ENCODE data around the gene INSR.

Gene INSR

GRCh38 chr19:7295912-7296536 is 1.8 kb upstream of the INSR start:
- no peak for DNase-seq (ENCODE audit: low read depth)

DNA sequence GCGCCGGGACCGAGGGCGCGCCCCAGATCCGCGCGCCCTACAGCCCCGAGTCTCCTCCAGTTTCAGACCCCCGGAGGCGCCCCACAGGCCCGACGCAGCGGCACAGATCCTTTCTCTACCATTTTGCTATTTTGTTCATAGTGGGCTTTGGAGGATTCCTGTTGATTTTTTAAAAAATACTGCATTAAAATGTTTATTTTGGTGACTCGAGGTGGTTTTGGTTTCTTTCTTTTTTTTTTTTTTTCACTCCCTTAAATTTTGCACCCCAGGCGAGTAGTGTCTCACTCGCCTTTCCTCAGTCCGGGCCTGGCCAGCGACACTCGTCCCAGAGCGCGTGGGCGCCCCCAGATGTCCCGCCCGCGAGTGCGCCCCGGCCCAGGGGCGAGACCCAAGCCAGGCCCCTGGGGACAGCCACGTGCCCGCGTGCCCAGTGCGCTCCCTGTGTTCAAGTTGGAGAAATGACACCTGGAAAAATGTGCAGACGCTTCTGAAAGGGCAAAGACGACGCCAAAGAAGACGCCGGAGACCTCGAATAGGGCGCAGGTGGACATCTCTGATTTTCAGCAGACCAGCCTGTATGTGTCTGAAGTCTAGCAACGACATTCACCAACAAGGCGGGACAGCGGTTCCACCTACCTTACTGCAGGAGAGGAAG is 471 bp upstream of the INSR start:
- no peak for DNase-seq (ENCODE audit: low read depth)

DNA sequence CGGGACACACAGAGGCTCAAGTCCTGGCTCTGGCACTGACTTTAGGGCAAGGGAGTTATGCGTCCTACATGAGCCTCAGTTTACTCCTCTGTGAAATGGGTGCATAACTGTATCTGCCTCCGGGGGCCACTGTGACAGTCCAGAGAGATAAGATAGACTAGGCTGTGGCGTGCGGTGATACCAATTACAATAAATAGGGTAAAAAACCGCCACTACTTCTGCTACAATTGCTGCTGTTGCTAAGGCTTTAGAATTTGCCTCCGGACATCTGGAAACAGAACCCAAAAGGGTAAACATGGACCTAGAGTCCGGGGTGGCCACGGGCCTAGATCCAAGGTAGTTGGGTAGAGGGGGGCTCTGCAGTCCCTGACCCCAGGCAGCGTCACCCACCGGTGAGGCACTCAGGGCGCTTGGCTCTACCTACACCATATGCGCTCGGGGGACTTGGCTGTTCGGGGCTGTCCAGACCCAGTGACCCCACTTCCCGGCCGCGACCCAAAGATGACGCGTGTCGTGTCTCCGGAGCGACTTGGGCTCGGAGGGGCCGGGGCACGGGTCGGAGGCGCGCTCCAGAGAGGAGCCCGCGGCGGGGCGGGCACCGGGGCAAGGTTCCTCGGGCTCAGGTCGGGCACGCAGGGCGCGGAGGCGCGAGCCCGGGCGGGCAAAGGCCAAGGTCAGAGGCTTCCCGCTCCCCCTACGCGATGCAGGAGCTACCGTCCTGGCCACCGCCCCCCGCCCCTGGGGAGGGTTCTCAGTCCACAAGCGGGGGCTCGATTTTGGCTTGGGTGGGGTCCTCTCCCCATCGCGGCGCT is 1.1 kb downstream of the INSR start:
- no peak for DNase-seq (ENCODE audit: low read depth)

DNA sequence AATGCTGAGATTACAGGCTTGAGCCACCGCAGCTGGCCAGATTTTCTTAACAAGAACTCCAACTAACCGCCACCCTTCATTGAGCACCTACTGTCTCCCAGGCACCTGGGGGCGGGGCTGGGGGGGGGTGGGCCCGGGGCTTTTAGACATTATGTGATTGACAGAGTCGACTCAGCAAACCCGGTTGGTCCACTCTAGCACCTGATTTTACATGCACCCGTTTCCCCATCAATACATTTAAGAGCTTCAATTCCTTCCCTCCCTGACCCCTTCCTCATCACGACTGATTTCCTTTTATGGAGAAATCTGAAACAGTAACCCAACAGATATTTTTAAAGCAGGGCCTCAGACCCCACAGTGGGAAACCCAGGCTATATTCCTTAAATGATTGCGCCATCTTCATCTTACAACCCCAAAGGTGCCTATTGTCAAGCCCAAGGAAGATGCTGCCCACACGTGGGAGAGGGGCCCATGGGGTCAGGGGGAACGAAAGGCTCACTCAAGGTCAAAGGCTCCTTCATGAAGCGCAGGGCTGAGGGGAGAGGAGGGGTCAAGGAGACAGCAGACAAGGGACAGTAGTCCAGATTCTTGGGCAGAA is 1.8 kb downstream of the INSR start:
- DNase-seq (ENCODE audit: low read depth), result no peak

DNA sequence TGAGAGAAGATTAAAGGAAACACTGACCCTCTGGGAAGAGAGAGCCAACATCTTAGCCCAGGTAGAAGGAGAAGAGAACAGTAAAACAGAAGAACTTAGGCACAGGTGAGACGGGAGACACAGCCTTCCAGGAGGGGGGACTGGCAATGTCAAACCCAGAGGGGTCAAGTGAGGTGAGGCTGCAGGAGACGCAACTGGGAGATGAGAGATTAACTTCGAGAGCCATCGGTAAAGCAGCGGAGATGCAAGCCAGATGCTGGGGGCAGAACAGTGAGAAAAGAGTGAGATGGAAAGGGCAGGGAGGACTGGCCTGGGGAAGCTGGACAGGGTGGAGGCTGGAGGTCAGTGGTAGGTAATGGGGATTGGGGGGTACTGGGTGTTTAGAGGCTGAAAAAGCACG is 5.2 kb downstream of the INSR start:
- DNase-seq (ENCODE audit: low read depth), result no peak

DNA sequence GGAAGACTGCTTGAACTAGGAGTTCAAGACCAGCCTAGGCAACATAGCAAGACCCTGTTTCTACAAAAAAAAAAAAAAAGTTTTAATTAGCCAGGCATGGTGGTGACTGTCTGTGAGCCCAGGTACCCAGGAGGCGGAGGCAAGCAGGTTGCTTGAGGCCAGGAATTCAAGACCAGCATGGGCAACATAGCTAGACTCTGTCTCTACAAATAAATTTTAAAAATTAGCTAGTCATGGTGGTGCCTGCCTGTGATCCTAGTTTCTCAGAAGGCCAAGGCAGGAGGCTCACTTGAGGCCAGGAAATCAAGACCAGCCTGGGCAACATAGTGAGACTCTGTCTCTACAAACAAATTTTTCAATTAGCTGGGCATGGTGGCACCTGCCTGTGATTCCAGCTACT is 6.1 kb downstream of the INSR start:
- DNase-seq (ENCODE audit: low read depth), result no peak

DNA sequence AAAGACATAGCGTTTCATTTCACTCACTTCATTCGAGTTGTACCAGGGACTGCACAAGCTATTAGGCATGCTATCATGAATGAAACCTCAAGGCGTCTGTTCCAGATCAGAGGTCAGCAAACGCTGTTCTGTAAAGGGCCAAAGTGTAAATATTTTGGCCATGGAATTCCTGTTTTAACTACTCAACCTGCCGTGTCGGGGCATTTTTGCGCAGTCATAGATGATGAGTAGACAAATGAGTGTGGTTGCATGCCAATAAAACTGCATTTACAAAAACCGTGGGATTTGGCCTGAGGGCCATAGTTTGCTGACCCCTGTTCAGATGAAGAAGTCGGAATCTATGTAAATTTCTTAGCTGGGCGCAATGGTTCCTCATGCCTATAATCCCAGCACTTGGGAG is 6.5 kb downstream of the INSR start:
- DNase-seq (ENCODE audit: low read depth), result no peak

- no peak for DNase-seq (ENCODE audit: low read depth)
These were observed 13.1 kb downstream of the INSR start for GRCh38 chr19:7280940-7281666.

DNA sequence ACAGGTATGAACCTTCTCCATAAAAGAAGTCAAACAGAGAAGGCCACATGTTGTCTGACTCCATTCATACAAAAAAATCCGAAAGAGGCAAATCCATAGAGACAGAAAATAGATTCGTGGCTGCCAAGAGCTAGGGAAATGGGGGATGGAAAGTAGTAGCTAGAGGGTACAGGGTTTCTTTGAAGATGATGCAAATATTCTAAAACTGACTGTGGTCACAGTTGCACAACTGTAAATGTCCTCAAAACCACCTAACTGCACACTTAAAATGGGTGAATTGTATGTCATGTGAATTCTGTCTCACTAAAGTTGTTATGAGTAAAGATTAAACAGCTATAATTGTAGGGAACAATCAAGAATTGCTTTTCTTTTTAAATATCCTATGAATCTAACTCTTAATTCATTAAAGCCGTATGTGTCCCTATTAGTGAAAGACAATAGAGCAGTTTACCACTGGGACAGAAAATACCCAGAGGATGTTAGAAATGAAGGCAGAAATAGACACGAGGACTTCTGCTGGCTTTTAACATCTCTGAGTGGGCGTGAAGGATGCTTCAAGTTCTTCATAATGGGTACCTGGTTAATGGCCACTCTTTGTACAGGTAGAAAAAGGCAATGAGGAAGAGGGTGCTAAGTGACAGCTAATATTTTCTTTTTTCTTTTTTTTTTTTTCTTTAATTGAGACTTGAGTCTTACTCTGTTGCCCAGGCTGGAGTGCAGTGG is 21.2 kb downstream of the INSR start:
- DNase-seq (ENCODE audit: low read depth), result no peak

DNA sequence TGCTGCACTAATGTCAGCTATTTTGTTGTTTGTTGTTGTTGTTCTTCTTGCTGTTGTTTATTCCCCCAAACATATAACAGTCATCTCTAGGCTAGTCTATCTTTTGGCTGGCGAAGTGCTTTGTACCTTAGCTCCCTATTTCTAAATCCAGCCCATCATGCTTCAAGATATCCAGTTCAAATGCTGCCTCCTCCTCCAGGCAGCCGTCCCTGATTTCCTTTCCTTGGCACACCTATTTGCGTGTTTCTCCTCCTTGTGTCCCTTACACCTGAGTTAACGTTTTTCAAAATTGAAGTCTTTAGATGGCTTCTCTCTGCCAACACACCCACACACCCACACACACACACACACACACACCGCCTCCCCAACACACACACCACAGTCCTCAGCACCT is 25.5 kb downstream of the INSR start:
- no peak for DNase-seq (ENCODE audit: low read depth)

GRCh38 chr19:7267792-7268704 is 26.2 kb downstream of the INSR start:
- DNase-seq (ENCODE audit: low read depth), result no peak

DNA sequence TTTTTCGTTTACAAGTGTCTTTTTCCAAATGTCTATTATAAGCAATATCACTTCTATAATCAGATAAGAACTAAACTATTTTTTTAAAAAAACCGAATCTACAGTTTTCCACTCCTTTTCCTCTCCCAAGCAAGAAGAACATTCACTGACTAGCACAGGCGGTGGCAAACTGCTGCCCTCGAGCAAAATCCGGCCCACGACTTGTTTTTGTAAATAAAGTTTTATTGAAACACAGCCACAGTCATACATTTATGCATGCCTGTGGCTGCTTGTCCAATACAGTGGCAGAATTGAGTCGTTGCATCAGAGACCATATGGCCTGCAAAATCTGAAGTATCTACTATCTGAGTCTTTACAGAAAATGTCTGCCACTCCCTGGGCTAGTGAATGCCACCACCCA is 27.4 kb downstream of the INSR start:
- no peak for DNase-seq (ENCODE audit: low read depth)

DNA sequence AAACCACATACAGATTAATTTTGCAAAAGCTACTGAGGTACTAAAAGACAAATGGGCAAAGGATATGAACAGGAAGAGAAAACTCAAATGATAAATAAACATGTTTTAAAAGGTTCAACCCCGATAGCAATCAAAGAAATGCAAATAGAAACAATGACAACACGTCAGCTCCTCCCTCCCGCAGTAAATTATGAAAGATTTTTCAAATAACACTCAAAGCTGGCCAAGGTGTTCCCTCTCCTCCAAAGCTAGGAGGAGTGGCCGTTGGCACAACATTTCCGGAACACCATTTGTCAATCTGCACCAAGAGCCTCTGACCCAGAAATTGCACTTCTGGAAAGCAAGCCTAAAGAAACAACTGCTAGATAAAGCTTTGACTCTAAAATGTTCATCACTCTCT is 28.3 kb downstream of the INSR start:
- DNase-seq (ENCODE audit: low read depth), result no peak

GRCh38 chr19:7264858-7265257 is 29.4 kb downstream of the INSR start:
- DNase-seq (ENCODE audit: low read depth), result no peak

- DNase-seq (ENCODE audit: low read depth), result no peak
These were observed 30.7 kb downstream of the INSR start for GRCh38 chr19:7263521-7263920.

DNA sequence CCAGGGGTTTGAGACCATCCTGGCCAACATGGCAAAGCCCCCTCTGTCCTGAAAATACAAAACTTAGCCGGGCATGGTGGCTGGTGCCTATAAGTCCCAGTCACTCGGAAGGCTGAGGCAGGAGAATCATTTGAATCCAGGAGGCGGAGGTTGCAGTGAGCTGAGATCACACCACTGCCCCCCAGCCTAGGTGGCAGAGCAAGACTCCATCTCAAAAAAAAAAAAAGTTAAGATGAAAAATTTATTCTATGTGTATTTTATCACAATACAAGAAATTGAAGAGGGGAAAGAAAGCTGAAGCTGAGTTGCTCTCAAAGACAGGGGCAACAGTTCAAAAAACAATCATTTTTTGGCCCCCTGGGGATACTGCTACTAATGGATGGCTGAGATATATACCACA is 31.1 kb downstream of the INSR start:
- no peak for DNase-seq (ENCODE audit: low read depth)

- DNase-seq (ENCODE audit: low read depth), result no peak
These were observed 31.7 kb downstream of the INSR start for GRCh38 chr19:7262470-7262869.

GRCh38 chr19:7260161-7260560 is 34.1 kb downstream of the INSR start:
- no peak for DNase-seq (ENCODE audit: low read depth)

- DNase-seq (ENCODE audit: low read depth), result no peak
These were observed 35.3 kb downstream of the INSR start for GRCh38 chr19:7258840-7259395.

Measured in non-pigmented ciliary epithelial cell (primary cell).